Osteocyte (in vitro differentiated cells): ENCODE data around the gene GPR39. TPM values are rescaled to one million over a fixed set of nuclear protein-coding genes. Genes with fewer than 3 reads are reported as not detected.

Experiments used
- DNase-seq: peaks from one replicate; pipeline ENCODE4 v3.0.0; 2021; ENCODE audit warnings: mixed read lengths; ENCODE audit not compliant: unreplicated experiment; ENCODE audit errors: extremely low spot score
- H3K27ac Mint-ChIP-seq: one replicate; pipeline ENCODE4 v1.8.0; 2021; ENCODE audit warnings: mild to moderate bottlenecking, mixed read lengths; ENCODE audit not compliant: unreplicated experiment
- H3K27me3 Mint-ChIP-seq: one replicate; pipeline ENCODE4 v1.8.0; 2021; ENCODE audit warnings: mixed read lengths; ENCODE audit not compliant: unreplicated experiment
- H3K36me3 Mint-ChIP-seq: one replicate; pipeline ENCODE4 v1.8.0; 2021; ENCODE audit warnings: mixed read lengths; ENCODE audit not compliant: unreplicated experiment
- H3K4me1 Mint-ChIP-seq: one replicate; pipeline ENCODE4 v1.8.0; 2021; ENCODE audit warnings: mixed read lengths; ENCODE audit not compliant: unreplicated experiment
- H3K4me3 Mint-ChIP-seq: one replicate; pipeline ENCODE4 v1.8.0; 2021; ENCODE audit warnings: mild to moderate bottlenecking, moderate library complexity, mixed read lengths; ENCODE audit not compliant: unreplicated experiment
- H3K9me3 Mint-ChIP-seq: one replicate; pipeline ENCODE4 v1.8.0; 2021; ENCODE audit warnings: mixed read lengths; ENCODE audit not compliant: unreplicated experiment
- total RNA-seq: library from RNA; stranded (reverse); gene quantifications from 2 replicates; pipeline ENCODE4 v1.2.1, GENCODE V29; 2021
- TF ChIP-seq, protein P1 (sequence below): fragments of 200-600 bp; sonication (generic); IDR thresholded peaks from 2 replicates; pipeline ENCODE4 v1.5.0; 2021; ENCODE audit warnings: antibody characterized with exemption, mild to moderate bottlenecking, moderate library complexity

GPR39 gene
- total RNA-seq, 1 donor from 2014 or later: 0.21 TPM

DNA sequence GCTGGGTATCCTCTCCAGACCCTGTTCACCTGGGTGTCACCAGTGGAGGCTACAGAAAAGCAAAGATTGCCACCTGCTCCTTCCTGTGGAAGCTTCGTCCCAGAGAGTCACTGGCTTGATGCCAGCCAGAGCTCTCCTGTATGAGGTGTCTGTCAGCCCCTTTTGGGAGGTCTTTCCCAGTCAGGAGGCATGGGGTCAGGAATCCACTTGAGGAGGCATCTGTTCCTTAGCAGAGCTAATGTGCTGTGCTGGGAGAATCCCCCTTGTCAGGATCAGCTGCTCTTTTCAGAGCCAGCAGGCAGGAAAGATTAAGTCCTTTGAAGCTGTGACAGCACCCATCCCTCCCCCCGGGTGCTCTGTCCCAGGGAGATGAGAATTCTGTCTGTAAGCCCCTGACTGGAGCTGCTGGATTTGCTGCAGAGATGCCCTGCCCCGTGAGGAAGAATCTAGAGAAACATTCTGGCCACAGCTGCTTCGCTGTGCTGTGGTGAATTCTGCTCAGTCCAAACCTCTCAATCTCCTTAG is 121.8 kb downstream of the GPR39 start:
- H3K27me3 Mint-ChIP-seq: no peaks in the 10 kb centered on the region
- TF ChIP-seq, protein P1, sequence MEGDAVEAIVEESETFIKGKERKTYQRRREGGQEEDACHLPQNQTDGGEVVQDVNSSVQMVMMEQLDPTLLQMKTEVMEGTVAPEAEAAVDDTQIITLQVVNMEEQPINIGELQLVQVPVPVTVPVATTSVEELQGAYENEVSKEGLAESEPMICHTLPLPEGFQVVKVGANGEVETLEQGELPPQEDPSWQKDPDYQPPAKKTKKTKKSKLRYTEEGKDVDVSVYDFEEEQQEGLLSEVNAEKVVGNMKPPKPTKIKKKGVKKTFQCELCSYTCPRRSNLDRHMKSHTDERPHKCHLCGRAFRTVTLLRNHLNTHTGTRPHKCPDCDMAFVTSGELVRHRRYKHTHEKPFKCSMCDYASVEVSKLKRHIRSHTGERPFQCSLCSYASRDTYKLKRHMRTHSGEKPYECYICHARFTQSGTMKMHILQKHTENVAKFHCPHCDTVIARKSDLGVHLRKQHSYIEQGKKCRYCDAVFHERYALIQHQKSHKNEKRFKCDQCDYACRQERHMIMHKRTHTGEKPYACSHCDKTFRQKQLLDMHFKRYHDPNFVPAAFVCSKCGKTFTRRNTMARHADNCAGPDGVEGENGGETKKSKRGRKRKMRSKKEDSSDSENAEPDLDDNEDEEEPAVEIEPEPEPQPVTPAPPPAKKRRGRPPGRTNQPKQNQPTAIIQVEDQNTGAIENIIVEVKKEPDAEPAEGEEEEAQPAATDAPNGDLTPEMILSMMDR: no peak
- H3K4me3 Mint-ChIP-seq: no peak overlapping the region
- H3K36me3 Mint-ChIP-seq: no peaks in the 10 kb centered on the region
- peaks cover 24% of the 10 kb centered on the region for H3K9me3 Mint-ChIP-seq
- no peaks in the 10 kb centered on the region for H3K4me1 Mint-ChIP-seq
- DNase-seq: no peak
- H3K27ac Mint-ChIP-seq: no peak overlapping the region

DNA sequence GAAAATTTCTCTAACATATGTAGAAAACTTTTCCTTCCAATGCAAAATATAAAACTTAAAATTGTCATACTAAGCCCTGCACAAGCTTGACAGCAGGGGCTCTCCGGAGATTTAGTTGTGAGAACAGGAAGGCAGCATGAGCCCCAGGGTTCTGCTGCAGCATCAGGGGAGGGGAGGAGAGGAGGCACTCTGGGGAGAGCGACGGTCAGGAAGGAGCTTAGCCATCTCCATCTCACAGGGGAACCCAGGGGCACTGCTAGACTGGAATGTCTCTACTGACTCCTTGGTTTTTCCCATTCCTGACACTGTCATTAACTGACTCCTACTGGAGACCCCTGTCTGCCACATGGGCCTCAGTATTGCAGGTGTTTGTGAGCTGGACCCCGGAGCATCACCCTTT is 123.6 kb downstream of the GPR39 start:
- Mint-ChIP-seq H3K36me3 (no peaks in the 10 kb centered on the region), H3K9me3 (peaks cover 20% of the 10 kb centered on the region), H3K4me3 (no peak overlapping the region), H3K27me3 (no peaks in the 10 kb centered on the region), H3K4me1 (no peaks in the 10 kb centered on the region), H3K27ac (no peak overlapping the region)
- TF ChIP-seq, protein P1: no peak
- DNase-seq: no peak

DNA sequence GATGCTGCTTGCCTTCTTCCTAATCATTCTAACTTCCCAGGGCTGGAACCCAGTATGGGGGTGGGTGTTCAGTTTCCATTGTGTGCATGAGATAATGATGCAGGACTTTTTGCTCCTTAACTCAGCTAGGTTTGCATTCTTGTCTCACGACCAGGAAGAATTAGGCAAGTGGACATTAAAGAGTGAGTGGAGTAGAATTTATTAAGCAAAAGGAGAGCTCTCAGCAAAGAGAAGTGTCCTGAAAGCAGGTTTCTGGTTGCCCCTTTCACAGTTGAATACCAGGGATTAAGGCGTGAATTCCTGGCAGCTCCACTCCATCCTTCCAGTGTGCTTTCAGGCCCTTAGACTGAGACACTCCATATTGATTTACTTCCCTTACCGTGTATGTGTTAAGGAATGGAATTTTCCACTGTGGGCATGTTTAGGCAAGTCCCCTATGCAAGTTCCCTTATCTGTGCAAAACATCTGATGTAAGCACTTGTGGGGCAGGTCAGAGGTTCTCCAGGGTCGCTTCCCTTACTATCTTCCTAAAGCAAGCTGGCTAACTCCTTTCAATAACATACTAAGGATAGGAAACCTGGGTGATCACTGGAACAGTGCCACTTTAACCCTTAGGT is 126.5 kb downstream of the GPR39 start:
- Mint-ChIP-seq H3K27me3 (no peaks in the 10 kb centered on the region), H3K9me3 (no peaks in the 10 kb centered on the region), H3K4me1 (no peaks in the 10 kb centered on the region), H3K36me3 (no peaks in the 10 kb centered on the region), H3K4me3 (no peak overlapping the region), H3K27ac (no peak overlapping the region)
- no peak for DNase-seq
- TF ChIP-seq, protein P1: no peak

DNA sequence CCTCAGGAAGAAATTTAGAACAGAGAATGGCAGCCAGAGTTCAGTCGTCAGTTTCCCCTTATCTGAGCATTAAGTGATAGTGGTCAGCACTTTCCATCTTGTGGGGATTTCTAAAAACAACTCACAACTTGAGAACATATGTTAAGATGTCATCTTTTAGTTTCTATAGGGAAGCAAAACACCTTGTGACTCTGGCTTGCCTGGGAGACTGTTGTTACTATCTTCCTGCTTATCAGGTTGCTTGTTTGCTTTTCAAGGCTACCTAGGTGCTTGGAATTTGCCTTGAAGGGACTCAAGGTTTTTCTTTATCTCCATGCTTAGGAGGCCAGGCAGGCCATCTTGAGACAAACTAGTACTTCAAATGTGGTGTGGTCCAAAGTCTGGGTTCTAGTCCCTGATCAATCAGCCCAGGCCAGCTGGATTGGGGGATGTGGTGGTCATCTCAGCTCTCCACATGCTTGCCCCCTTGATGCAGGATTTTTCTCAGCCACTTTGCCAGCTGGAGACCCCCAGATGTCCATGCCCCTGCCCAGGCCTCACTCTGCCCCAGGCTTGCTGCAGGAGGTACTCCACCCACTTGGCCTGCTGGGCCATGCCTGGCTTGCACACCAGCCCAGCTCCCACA is 127.5 kb downstream of the GPR39 start:
- H3K4me3 Mint-ChIP-seq: no peak overlapping the region
- peaks cover 4% of the 10 kb centered on the region for H3K27me3 Mint-ChIP-seq
- no peak for DNase-seq
- TF ChIP-seq, protein P1: no peak
- H3K36me3 Mint-ChIP-seq: no peaks in the 10 kb centered on the region
- H3K9me3 Mint-ChIP-seq: no peaks in the 10 kb centered on the region
- no peak overlapping the region for H3K27ac Mint-ChIP-seq
- H3K4me1 Mint-ChIP-seq: no peaks in the 10 kb centered on the region

DNA sequence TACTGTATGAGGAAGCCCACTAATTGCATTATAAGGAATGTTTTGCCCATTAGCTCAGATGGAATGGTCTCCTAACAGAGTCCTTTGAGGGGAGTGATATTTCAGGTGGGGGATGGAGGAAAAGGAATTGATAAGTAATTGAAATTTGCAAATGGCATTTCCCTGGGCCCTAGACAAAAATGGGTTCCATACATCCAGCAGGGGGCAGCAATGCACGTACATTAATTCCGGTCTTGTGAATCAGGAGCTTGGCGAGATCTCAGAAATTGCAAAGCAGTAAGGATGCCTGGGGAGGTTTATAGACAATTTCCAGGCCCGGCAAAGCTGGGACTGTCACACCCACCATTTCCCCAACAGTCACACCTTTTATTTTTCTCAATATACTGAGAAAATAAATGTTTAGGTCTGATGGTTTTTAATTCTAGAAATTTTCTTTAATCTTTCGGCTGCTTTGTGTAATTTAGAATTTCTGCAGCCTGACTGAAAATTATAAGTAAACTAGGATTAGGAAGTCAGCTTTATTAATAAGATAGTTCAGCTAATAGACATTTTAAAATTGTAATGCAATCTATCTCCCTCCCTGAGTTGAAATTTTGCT is 130.6 kb downstream of the GPR39 start:
- Mint-ChIP-seq H3K9me3 (no peaks in the 10 kb centered on the region), H3K27ac (no peak overlapping the region), H3K36me3 (no peaks in the 10 kb centered on the region), H3K27me3 (peaks cover 8% of the 10 kb centered on the region), H3K4me1 (no peaks in the 10 kb centered on the region), H3K4me3 (no peak overlapping the region)
- TF ChIP-seq, protein P1: peak; percentile 65
- no peak for DNase-seq
